22Rv1 (cell line): ENCODE data around the gene MYO9B.

Source experiments
- CTCF ChIP-seq: fragments of 450-650 bp; IDR thresholded peaks from 2 replicates; pipeline ENCODE4 v1.5.1; 2017; ENCODE audit warnings: mild to moderate bottlenecking
- ZFX ChIP-seq: fragments of 450-650 bp; IDR thresholded peaks from 2 replicates; pipeline ENCODE4 v1.6.1; 2017; ENCODE audit warnings: antibody characterized with exemption, borderline replicate concordance

DNA sequence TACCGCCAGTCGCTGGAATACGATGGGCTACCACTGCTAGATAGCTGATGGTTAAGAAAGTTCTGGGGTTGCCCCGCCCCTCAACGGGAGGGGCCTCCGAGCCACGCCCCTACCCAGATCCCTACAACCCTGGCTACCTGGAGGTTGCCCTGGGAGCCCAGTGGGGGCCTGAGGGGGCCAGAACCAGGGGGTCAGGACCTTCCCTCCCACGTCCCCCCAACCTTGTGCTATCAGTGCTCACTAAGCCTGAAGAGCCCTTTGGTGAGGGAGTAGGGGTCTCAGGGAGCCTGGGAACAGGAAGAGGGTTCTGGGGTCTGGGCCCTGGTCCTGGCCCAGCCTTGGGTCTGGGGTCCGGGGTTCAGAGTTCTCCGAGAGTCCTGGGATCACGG lies 159.3 kb downstream of the MYO9B start:
- TF ChIP-seq CTCF (no peak), ZFX (no peak)
